Mesendoderm (in vitro differentiated cells): Measurements from ENCODE around the gene DMD.

Experiments used
- DNase-seq: peaks from one replicate; pipeline ENCODE4 v3.0.0; 2013
- H2AK5ac ChIP-seq: 2 replicates; pipeline ENCODE4 v1.6.1; 2013; ENCODE audit warnings: low read length, inconsistent platforms
- H2BK120ac ChIP-seq: 2 replicates; pipeline ENCODE4 v1.6.1; 2013; ENCODE audit warnings: low read depth, mild to moderate bottlenecking, low read length, moderate library complexity, mixed read lengths
- H2BK15ac ChIP-seq: replicated peaks from 2 replicates; pipeline ENCODE4 v1.6.1; 2013; ENCODE audit warnings: low read depth, mild to moderate bottlenecking, moderate library complexity
- H2BK5ac ChIP-seq: 2 replicates; pipeline ENCODE4 v1.6.1; 2013; ENCODE audit warnings: low read length, inconsistent platforms
- H3K18ac ChIP-seq: 2 replicates; pipeline ENCODE4 v1.6.1; 2013; ENCODE audit warnings: mild to moderate bottlenecking, low read length, mixed read lengths
- H3K23ac ChIP-seq: one replicate; pipeline ENCODE4 v1.6.1; 2013; ENCODE audit warnings: low read length
- H3K27ac ChIP-seq: 2 replicates; pipeline ENCODE4 v1.5.1; 2013; ENCODE audit warnings: low read depth, mild to moderate bottlenecking, inconsistent platforms, low read length, moderate library complexity
- H3K27me3 ChIP-seq: 2 replicates; pipeline ENCODE4 v1.6.1; 2013; ENCODE audit warnings: low read length, control low read depth, mild to moderate bottlenecking, inconsistent platforms; ENCODE audit not compliant: insufficient read depth, poor library complexity
- H3K36me3 ChIP-seq: 2 replicates; pipeline ENCODE4 v1.6.1; 2013; ENCODE audit warnings: low read length, inconsistent platforms; ENCODE audit not compliant: control insufficient read depth, insufficient read depth
- H3K4ac ChIP-seq: one replicate; pipeline ENCODE4 v1.6.1; 2013; ENCODE audit warnings: low read depth, mild to moderate bottlenecking, low read length, moderate library complexity
- H3K4me1 ChIP-seq: 2 replicates; pipeline ENCODE4 v1.6.1; 2013; ENCODE audit warnings: low read depth, low read length, inconsistent platforms; ENCODE audit not compliant: control insufficient read depth
- H3K4me2 ChIP-seq: 2 replicates; pipeline ENCODE4 v1.6.1; 2013; ENCODE audit warnings: low read length
- H3K4me3 ChIP-seq: 2 replicates; pipeline ENCODE4 v1.5.1; 2013; ENCODE audit warnings: mild to moderate bottlenecking, low read length
- H3K56ac ChIP-seq: one replicate; pipeline ENCODE4 v1.6.1; 2013; ENCODE audit warnings: low read length
- H3K79me1 ChIP-seq: 2 replicates; pipeline ENCODE4 v1.6.1; 2013; ENCODE audit warnings: low read length, inconsistent platforms
- H3K79me2 ChIP-seq: 2 replicates; pipeline ENCODE4 v1.6.1; 2013; ENCODE audit warnings: mild to moderate bottlenecking, low read length; ENCODE audit not compliant: control insufficient read depth, insufficient read depth
- H3K9ac ChIP-seq: 2 replicates; pipeline ENCODE4 v1.6.1; 2013; ENCODE audit warnings: low read length, inconsistent platforms
- H4K5ac ChIP-seq: one replicate; pipeline ENCODE4 v1.6.1; 2013; ENCODE audit warnings: low read length
- H4K8ac ChIP-seq: one replicate; pipeline ENCODE4 v1.6.1; 2013; ENCODE audit warnings: low read depth, mild to moderate bottlenecking, control low read depth, low read length, moderate library complexity
- WGBS: extraction: QIAGEN DNeasy Blood & Tissue Kit; methylation state at CpG from one replicate; pipeline ENCODE4 v1.1.7; 2013; ENCODE audit warnings: low lambda C conversion rate, missing lambda C conversion rate; ENCODE audit not compliant: insufficient coverage; ENCODE audit errors: extremely low coverage; 5-methylcytosine and 5-hydroxymethylcytosine counted together

DMD gene

DNA sequence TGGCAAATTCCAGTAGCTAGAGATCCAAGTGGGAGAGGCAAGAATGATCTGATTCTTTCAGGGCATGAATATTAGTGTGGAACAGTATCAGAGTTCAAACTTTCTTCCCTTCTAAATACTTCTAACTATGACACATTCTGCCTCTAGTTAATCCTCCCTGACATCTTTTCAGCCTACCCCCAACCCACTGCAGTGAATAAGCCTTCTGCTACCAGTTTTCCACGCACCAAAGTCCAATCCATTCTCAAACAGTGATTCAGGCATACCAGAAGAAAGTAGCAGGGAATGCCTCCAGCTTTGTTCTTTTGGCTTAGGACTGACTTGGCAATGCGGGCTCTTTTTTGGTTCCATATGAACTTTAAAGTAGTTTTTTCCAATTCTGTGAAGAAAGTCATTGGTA, 1984.1 kb downstream of the DMD start:
- H3K36me3 ChIP-seq = no peaks in the 10 kb centered on the region
- H3K79me1 ChIP-seq = no peaks in the 10 kb centered on the region
- DNase-seq = no peak
- no peak overlapping the region for H4K8ac ChIP-seq
- H2BK15ac ChIP-seq = no peak overlapping the region
- H3K23ac ChIP-seq = no peak overlapping the region
- WGBS = no CpG with 5 or more reads among the region's 2 CpGs
- H3K4me3 ChIP-seq = no peak overlapping the region
- H3K4me2 ChIP-seq = no peak overlapping the region
- no peak overlapping the region for H2BK120ac ChIP-seq
- no peak overlapping the region for H3K4ac ChIP-seq
- H3K79me2 ChIP-seq = no peaks in the 10 kb centered on the region
- H3K18ac ChIP-seq = no peak overlapping the region
- H3K27ac ChIP-seq = no peak overlapping the region
- no peaks in the 10 kb centered on the region for H3K4me1 ChIP-seq
- H2BK5ac ChIP-seq = no peak overlapping the region
- H3K56ac ChIP-seq = no peak overlapping the region
- no peak overlapping the region for H4K5ac ChIP-seq
- H3K27me3 ChIP-seq = no peaks in the 10 kb centered on the region
- no peak overlapping the region for H3K9ac ChIP-seq
- H2AK5ac ChIP-seq = no peak overlapping the region

- Histone ChIP-seq H3K27me3 (no peaks in the 10 kb centered on the region), H3K4ac (no peak overlapping the region)
Measured at GRCh38 chrX:31225819-31226218, 1985.5 kb downstream of the DMD start.

DNA sequence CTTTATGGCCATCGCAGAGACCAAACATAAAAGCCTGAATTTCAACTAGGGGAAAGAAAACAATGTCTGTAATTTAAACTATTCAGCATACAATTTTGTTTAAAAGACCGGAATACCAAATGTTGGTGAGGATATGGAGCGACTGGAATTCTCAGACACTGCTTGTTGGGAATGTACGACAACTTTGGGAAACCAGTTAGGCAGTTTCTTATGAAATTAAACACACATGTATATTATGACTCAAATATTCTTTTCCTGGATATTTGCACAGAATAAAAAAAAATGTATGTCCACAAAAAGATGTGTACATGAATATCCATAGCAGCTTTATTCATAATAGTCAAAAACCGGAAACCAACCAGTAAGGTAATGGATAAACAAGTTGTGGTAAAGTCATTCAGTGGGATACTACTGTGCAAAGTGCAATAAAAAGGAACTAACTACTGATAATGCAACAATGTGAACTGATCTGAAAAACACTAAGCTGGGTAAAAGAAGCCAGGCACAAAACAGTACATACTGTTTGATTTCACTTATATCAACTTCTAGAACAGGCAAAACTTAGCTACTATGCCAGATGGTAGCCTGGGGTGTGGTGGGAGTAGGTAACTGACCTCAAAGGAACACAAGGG, 1986.9 kb downstream of the DMD start:
- Histone ChIP-seq H3K79me2 (no peaks in the 10 kb centered on the region), H3K27ac (no peak overlapping the region), H3K4me3 (no peak overlapping the region), H2BK5ac (no peak overlapping the region), H2BK120ac (no peak overlapping the region), H3K23ac (no peak overlapping the region), H3K18ac (no peak overlapping the region), H3K4ac (no peak overlapping the region), H3K36me3 (no peaks in the 10 kb centered on the region), H3K4me1 (no peaks in the 10 kb centered on the region), H2BK15ac (no peak overlapping the region), H3K79me1 (no peaks in the 10 kb centered on the region), H2AK5ac (no peak overlapping the region), H3K4me2 (no peak overlapping the region), H4K8ac (no peak overlapping the region), H4K5ac (no peak overlapping the region), H3K27me3 (no peaks in the 10 kb centered on the region), H3K9ac (no peak overlapping the region), H3K56ac (no peak overlapping the region)
- DNase-seq = no peak
- WGBS = no CpG with 5 or more reads among the region's 5 CpGs

More at GRCh38 chrX:31225819-31226218, 1985.5 kb downstream of the DMD start:
- Histone ChIP-seq H3K23ac (no peak overlapping the region), H2AK5ac (no peak overlapping the region), H2BK15ac (no peak overlapping the region), H2BK120ac (no peak overlapping the region), H3K4me1 (no peaks in the 10 kb centered on the region), H3K4me2 (no peak overlapping the region), H4K5ac (no peak overlapping the region), H3K36me3 (no peaks in the 10 kb centered on the region), H3K9ac (no peak overlapping the region), H2BK5ac (no peak overlapping the region), H3K27ac (no peak overlapping the region), H3K79me1 (no peaks in the 10 kb centered on the region), H3K56ac (no peak overlapping the region), H4K8ac (no peak overlapping the region), H3K4me3 (no peak overlapping the region), H3K18ac (no peak overlapping the region), H3K79me2 (no peaks in the 10 kb centered on the region)
- no peak for DNase-seq
- WGBS = no CpG with 5 or more reads among the region's 2 CpGs

DNA sequence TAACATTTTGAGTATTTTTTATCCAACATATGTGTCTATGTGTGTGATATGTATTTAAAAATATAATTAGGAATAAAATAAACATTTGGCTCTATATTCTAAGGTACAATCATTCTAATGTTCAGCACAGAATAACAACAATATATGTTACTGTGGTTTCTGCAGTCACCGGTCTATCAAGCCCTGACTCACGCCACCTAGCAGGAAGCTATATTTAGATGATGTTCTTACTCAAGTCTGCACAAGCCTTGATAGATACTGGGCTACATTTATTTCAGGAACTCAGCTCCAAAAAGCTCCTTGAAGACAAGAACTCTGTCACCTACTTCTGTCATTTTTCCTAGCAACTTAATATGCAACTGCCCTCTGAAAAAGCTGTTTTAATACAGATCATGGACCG, 1987.5 kb downstream of the DMD start:
- no peak for DNase-seq
- no peak overlapping the region for H4K8ac ChIP-seq
- no CpG with 5 or more reads among the region's 3 CpGs for WGBS

GRCh38 chrX:31222946-31223345, 1988.4 kb downstream of the DMD start:
- H3K27ac ChIP-seq = no peak overlapping the region
- no peak overlapping the region for H3K56ac ChIP-seq
- H3K79me1 ChIP-seq = no peaks in the 10 kb centered on the region
- no peak overlapping the region for H4K5ac ChIP-seq
- no peaks in the 10 kb centered on the region for H3K27me3 ChIP-seq
- no peak overlapping the region for H3K4ac ChIP-seq
- H3K36me3 ChIP-seq = no peaks in the 10 kb centered on the region
- no peak overlapping the region for H2BK5ac ChIP-seq
- no peaks in the 10 kb centered on the region for H3K79me2 ChIP-seq
- H2BK15ac ChIP-seq = no peak overlapping the region
- no peak overlapping the region for H3K23ac ChIP-seq
- DNase-seq = no peak
- WGBS = no CpG with 5 or more reads among the region's 6 CpGs
- H4K8ac ChIP-seq = no peak overlapping the region
- no peak overlapping the region for H2AK5ac ChIP-seq
- H3K4me3 ChIP-seq = no peak overlapping the region
- H3K4me1 ChIP-seq = peaks cover 3% of the 10 kb centered on the region
- no peak overlapping the region for H2BK120ac ChIP-seq
- no peak overlapping the region for H3K4me2 ChIP-seq
- no peak overlapping the region for H3K18ac ChIP-seq
- H3K9ac ChIP-seq = no peak overlapping the region

More for the DNA sequence above, 1987.5 kb downstream of the DMD start:
- Histone ChIP-seq H4K5ac (no peak overlapping the region), H3K36me3 (no peaks in the 10 kb centered on the region), H3K27ac (no peak overlapping the region), H3K4me2 (no peak overlapping the region), H3K79me2 (no peaks in the 10 kb centered on the region), H2BK15ac (no peak overlapping the region), H3K4me1 (peaks cover under 1% of the 10 kb centered on the region), H3K4me3 (no peak overlapping the region), H3K9ac (no peak overlapping the region), H3K56ac (no peak overlapping the region), H2BK5ac (no peak overlapping the region), H2BK120ac (no peak overlapping the region), H2AK5ac (no peak overlapping the region), H3K18ac (no peak overlapping the region), H3K23ac (no peak overlapping the region), H3K27me3 (no peaks in the 10 kb centered on the region), H3K4ac (no peak overlapping the region), H3K79me1 (no peaks in the 10 kb centered on the region)

DNA sequence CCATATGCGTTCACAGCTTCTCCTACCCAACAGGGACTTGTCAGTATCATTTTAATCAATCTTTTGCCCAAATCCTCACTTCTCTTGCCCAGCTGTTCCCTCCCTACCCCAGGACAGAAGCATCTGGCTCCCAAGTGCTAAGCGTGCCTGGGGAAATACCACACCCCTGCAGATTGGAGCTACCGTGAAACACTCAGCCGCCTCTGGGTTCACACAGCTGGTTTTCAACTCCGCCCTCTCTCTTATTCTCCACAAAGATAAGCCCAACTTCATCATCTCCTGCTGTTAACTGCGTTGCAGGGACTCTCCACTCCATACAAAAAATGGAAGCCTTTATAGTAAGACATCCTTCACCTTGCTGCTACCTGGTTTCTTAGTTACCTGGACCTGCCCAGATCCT, 1992.2 kb downstream of the DMD start:
- Histone ChIP-seq H3K36me3 (no peaks in the 10 kb centered on the region), H3K23ac (no peak overlapping the region), H3K79me1 (no peaks in the 10 kb centered on the region), H3K18ac (no peak overlapping the region), H4K8ac (no peak overlapping the region), H2AK5ac (no peak overlapping the region), H3K4ac (no peak overlapping the region), H4K5ac (no peak overlapping the region), H2BK5ac (no peak overlapping the region), H2BK120ac (no peak overlapping the region), H3K27ac (no peak overlapping the region), H3K4me3 (no peak overlapping the region), H3K27me3 (no peaks in the 10 kb centered on the region), H3K4me1 (peaks cover 3% of the 10 kb centered on the region), H3K9ac (no peak overlapping the region), H3K4me2 (no peak overlapping the region), H2BK15ac (no peak overlapping the region), H3K79me2 (no peaks in the 10 kb centered on the region), H3K56ac (no peak overlapping the region)
- DNase-seq = peak; percentile 70
- WGBS = no CpG with 5 or more reads among the region's 6 CpGs
